ENCODE measurements around the gene BCAS1. TPM values are rescaled to one million over a fixed set of nuclear protein-coding genes. Genes with fewer than 3 reads are reported as not detected.

BCAS1 gene
- total RNA-seq, 1 experiment from 2014 or later = 4.0 TPM

GRCh38 chr20:53971096-53971683 lies 99.2 kb downstream of the BCAS1 start:
- Histone ChIP-seq H2AFZ (no peak overlapping the region), H3K27ac (no peak overlapping the region), H4K20me1 (ENCODE audit: insufficient read depth) (no peaks in the 10 kb centered on the region), H3K9me3 (ENCODE audit: insufficient read depth, low read depth) (no peaks in the 10 kb centered on the region), H3K4me1 (replicated peaks; ENCODE audit: insufficient read depth) (no peaks in the 10 kb centered on the region), H3K36me3 (ENCODE audit: low read depth) (no peaks in the 10 kb centered on the region), H3F3A (ENCODE audit: insufficient read depth, low read depth) (no peaks in the 10 kb centered on the region), H3K4me3 (no peak overlapping the region), H3K4me2 (no peak overlapping the region), H3K27me3 (ENCODE audit: insufficient read depth, low read depth) (no peaks in the 10 kb centered on the region), H3K79me2 (ENCODE audit: low read depth) (no peaks in the 10 kb centered on the region), H3K9me2 (ENCODE audit: insufficient read depth) (no peaks in the 10 kb centered on the region)
- ChIA-PET CTCF (no interaction called here), POLR2A (ENCODE audit: unreplicated experiment) (interaction anchor here (0.6 kb wide), 1 partner anchor 237 kb away, joined by 3 read pairs; no protein-coding TSS in a partner anchor)
- intact Hi-C loops (cut with micrococcal nuclease; ENCODE audit: unreplicated experiment) = no loop called here
- no TSS peak for BruUV-seq (replicated peaks)
- no peak for DNase-seq
- TF ChIP-seq EZH2 (IDR thresholded peaks at IDR 0.05; ENCODE audit: low read depth) (no peak), CTCF (conservative IDR thresholded peaks at IDR 0.05) (no peak)

- BruUV-seq (replicated peaks) = no TSS peak
- H3K79me2 ChIP-seq (ENCODE audit: low read depth) = no peaks in the 10 kb centered on the region
- ChIA-PET POLR2A (ENCODE audit: unreplicated experiment) (no interaction called here), CTCF (no interaction called here)
- no peak overlapping the region for H3K4me2 ChIP-seq
- H3K4me1 ChIP-seq (replicated peaks; ENCODE audit: insufficient read depth) = no peaks in the 10 kb centered on the region
- H3K27me3 ChIP-seq (ENCODE audit: insufficient read depth, low read depth) = no peaks in the 10 kb centered on the region
- H4K20me1 ChIP-seq (ENCODE audit: insufficient read depth) = no peaks in the 10 kb centered on the region
- no peak overlapping the region for H3K4me3 ChIP-seq
- no peak overlapping the region for H3K27ac ChIP-seq
- TF ChIP-seq EZH2 (IDR thresholded peaks at IDR 0.05; ENCODE audit: low read depth) = no peak
- no peak for TF ChIP-seq CTCF (conservative IDR thresholded peaks at IDR 0.05)
- no peak for DNase-seq
- no peaks in the 10 kb centered on the region for H3F3A ChIP-seq (ENCODE audit: insufficient read depth, low read depth)
- H3K36me3 ChIP-seq (ENCODE audit: low read depth) = no peaks in the 10 kb centered on the region
- no peak overlapping the region for H2AFZ ChIP-seq
- no peaks in the 10 kb centered on the region for H3K9me2 ChIP-seq (ENCODE audit: insufficient read depth)
- H3K9me3 ChIP-seq (ENCODE audit: insufficient read depth, low read depth) = no peaks in the 10 kb centered on the region
- intact Hi-C loops (cut with micrococcal nuclease; ENCODE audit: unreplicated experiment) = no loop called here
These were observed 100.2 kb downstream of the BCAS1 start for GRCh38 chr20:53970232-53970631.

- POLR2A ChIA-PET (ENCODE audit: unreplicated experiment) = no interaction called here
These were observed 102.9 kb downstream of the BCAS1 start for GRCh38 chr20:53967527-53967926.

More at GRCh38 chr20:53967527-53967926, 102.9 kb downstream of the BCAS1 start:
- intact Hi-C loops (cut with micrococcal nuclease; ENCODE audit: unreplicated experiment) = no loop called here
- no peak for TF ChIP-seq CTCF (conservative IDR thresholded peaks at IDR 0.05)
- no peak for TF ChIP-seq EZH2 (IDR thresholded peaks at IDR 0.05; ENCODE audit: low read depth)
- Histone ChIP-seq H3K36me3 (ENCODE audit: low read depth) (no peaks in the 10 kb centered on the region), H3K27ac (no peak overlapping the region), H3K27me3 (ENCODE audit: insufficient read depth, low read depth) (no peaks in the 10 kb centered on the region), H3K4me1 (replicated peaks; ENCODE audit: insufficient read depth) (no peaks in the 10 kb centered on the region), H3K4me3 (no peak overlapping the region), H3K79me2 (ENCODE audit: low read depth) (no peaks in the 10 kb centered on the region), H2AFZ (no peak overlapping the region), H4K20me1 (ENCODE audit: insufficient read depth) (no peaks in the 10 kb centered on the region), H3K9me3 (ENCODE audit: insufficient read depth, low read depth) (no peaks in the 10 kb centered on the region), H3F3A (ENCODE audit: insufficient read depth, low read depth) (no peaks in the 10 kb centered on the region), H3K4me2 (no peak overlapping the region), H3K9me2 (ENCODE audit: insufficient read depth) (no peaks in the 10 kb centered on the region)
- no TSS peak for BruUV-seq (replicated peaks)
- CTCF ChIA-PET = no interaction called here
- no peak for DNase-seq
